GM18858 (cell line): ENCODE data around the gene SPATS2L.

ENCODE experiments used
- ATAC-seq: cut with Tn5 transposase; IDR thresholded peaks from one replicate; pipeline ENCODE4 v1.9.1; 2021; ENCODE audit not compliant: unreplicated experiment

Gene SPATS2L

DNA sequence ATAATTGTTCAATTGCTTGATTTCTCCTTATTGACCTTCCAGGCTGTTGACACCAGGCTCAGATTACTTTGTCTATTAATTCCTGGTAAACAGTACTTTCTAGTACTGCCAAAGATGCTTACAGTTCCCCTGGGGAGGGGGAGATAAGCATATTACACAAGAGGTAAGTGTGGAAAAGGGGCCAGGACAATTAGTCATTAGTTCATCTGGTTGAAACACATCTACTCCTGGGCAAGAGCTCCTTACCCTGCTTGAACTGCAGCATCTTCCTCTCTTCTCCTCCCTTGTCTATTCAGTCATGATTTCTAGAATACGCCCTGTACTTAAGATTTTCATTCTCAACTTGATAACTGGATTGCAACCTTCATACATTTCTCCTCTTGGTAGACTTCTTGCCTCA is 10.4 kb upstream of the SPATS2L start:
- ATAC-seq: no peak

GRCh38 chr2:200297100-200297499 is 9.4 kb upstream of the SPATS2L start:
- ATAC-seq: no peak

DNA sequence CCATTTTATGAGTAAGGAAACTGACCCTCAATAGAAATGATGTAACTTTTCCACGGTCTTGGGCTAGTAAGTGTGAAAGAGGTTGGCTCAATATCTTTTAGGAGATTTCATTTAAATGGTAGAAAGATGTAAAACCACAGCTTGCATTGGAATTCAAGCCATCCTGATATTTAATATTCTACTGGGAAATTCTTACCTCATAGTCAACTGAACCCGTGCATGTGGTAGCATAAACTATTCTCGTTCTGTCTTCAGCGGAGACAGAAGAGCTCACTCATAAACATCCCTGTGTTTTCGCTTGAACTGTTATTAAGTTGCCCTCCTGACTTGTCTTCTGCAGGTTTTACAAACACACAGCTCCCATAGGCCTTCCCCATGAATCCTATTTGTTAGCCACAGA is 8.5 kb upstream of the SPATS2L start:
- ATAC-seq: no peak

GRCh38 chr2:200298816-200299215 is 7.7 kb upstream of the SPATS2L start:
- ATAC-seq: no peak

- no peak for ATAC-seq
These were observed 6.4 kb upstream of the SPATS2L start for GRCh38 chr2:200300065-200300464.

DNA sequence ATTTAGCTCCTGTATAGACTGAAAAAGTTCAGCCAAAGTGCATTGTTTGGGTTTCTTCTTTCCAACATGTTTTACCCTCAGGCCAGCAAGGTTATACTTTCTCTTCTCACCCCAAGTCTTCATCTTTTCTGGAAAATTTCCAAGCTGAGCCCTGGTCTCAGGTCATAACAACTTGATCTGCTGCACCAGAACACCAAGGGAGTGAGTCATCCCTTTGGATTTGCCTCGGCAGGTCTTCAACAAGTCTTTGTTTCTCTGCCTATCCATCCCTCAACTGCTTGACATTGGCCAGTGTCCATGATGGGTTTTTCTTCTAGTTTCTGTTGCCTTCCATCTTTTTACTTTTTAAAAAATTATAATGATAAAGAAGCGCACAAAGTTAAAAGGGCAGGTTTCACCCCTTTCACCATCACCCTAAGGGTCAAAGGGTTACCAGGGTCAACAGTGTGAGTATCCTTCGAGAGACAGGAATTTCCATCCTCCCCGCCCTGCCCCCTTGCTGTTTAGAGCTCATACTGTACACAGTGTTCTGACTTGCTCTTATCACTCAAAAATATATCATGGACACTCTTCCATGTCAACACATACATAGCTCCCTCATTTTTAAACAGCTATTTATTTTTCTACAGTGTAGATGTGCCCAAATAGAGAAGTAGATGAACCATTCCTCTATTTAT is 5.7 kb upstream of the SPATS2L start:
- no peak for ATAC-seq

DNA sequence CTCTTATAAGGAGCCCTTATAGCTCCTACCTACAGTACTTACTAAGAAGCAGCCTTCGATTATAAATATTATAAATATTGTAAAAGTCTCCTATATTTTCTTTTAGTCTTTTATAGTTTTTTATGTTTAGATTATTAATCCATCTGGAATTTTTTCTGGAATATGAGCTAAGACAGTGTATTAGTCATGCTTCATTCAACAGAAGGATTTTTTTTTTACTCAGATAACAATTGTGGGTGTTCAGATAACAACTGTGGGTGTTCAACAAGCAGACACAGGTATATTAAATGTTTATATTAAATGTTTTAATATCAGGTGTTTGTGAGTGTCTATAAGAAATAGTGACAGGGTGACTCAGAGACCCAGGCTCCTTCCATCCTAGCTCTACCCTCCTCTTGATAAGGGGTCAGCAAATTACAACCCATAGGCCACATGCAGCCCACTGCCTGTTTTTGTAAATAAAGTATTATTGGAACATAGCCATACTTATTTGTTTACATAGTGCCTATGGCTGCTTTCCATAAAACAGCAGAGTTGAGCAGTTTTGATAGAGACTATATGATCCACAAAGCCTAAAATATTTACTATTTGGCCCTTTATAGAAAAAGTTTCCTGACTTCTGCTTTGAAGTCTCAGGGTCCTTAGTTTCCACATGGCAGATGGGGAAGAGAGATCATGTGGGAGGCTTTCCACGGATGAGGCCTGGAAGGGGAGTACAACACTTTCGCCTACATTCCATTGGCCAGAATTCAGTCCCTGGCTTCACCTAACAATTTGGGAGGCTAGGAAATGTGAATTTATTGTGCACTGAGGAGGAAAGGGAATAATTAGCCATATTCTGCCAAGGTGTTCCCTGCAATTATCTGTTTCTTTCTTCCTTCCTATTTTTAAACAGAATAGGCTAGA is 4.3 kb upstream of the SPATS2L start:
- ATAC-seq: no peak

GRCh38 chr2:200302940-200303727 is 3.4 kb upstream of the SPATS2L start:
- ATAC-seq: no peak

GRCh38 chr2:200305797-200306195 is 697 bp upstream of the SPATS2L start:
- no peak for ATAC-seq

DNA sequence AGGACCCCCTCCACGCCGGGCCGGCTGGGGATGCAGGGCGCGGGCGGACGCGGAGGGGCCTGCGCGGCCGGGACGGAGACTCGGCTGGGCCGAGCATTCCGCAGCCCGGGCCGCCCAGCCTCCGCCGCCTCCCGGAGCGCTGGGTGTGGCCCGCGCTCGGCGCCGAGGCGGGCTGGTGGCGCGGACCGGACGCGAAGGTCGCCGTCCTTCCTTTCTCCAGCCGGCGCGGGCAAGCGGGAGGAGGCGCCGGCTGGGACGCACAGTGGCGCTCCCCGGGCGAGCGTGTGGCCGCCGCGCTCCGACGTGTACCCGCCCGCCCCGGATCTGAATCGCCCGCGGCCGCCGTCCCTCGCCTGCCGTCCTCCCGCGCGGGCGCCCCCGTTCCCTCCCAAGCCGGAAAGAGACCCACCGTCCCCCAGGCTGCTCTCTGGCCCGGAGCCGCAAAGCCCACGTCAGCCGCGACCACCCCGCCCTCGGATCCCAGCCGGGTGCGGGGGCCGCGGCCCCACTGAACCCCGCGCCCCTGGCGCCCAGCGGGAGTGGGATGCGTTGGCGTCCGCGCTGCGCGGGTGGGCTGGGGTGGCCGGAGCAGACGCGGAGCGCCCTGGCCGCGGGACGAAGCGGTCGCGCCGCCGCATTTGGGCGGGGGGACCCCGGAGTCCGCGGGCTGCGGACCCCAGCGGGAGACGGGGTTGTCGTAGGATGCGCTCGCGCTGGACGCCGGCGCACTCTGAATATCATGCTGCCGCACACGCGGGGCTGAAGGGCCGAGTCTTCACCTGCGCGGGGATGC is 634 bp downstream of the SPATS2L start:
- ATAC-seq: peak; percentile 50

GRCh38 chr2:200307724-200308545 is 1.4 kb downstream of the SPATS2L start:
- no peak for ATAC-seq

DNA sequence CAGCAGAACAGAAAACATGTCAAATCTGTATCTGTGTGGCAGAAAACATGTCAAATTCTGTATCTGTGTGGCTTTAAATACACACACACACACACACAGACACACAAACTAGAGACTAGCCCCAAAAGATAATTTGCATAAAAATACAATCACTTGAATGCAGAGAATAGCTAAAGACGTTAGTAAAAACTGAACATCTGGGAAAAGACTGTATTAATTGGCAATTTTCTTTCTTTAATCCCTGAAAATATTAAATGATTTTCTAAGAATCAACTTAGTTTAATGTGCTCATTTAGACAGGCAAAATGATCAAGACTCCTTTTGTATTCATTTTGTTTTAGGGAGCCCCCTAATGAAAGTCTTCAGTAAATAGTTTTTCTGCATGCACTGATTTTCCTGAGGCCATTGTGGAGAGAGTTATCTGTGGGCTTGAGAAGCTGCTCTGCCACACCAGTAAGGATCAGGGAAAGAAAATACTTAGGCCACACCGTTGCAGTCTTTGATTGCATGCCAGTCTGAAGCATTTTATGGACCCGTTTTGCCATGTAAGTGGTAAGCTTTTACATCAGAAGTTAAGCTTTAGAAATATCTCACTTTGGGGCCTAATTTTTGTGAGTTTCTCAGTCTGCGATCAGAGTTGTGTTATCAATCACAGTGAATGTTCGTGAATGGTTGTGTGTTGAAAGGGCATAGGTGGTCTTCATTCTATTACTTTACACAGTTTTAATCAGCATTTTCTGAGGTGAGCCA is 2.2 kb downstream of the SPATS2L start:
- no peak for ATAC-seq

DNA sequence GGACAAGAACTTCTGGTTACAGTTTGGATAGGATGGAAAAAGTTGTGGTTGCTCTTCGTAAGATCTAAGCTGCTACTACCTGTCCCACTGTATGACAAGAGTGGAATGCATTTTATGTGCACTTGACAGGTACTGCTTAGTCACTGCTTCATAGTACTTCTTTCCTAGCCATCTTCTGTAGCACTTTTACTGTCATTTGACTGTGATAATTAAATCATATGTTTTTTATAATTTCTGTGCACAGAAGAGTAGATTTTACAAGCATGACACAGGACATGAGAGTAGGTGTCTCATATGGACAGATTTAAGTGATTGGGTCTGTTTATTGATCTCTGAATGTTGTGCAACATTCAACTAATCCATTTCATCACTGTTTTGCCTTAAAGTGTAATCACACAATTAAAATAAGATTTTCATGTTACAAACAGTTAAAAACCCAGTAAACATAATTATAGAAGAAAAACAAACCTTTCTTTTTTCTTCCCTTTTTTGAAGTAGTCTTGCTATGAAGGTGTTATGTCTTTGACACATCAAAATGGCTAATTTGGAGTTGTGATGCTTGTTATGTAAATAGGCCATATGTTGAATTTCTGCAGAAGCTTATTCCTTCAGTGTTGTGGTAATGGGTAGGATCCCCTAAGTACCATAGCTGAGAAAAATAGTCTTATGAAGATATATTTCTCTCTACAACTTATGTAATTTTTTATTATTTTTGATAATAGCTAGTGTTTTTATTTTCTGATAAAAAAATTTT is 3.0 kb downstream of the SPATS2L start:
- ATAC-seq: no peak

DNA sequence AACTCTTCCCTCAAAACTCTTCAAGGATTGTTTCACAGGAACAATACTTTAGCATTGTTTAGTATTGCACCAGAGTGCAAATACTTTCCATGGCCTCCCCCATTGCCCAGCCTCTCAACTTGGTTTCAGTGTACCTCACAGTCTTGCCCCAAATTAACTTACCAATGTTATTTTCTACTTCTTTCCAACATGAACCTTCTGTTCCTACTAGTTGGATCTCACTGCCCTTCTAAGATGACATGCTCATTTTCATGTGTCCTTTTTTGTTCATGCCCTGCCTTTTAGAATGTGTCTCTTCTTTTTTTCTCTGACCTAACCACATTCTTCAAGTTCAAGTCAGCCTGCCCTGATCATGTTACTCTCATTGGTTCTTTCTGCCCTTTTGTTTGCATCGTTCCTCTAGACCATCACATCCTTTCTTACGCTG is 4.1 kb downstream of the SPATS2L start:
- no peak for ATAC-seq

DNA sequence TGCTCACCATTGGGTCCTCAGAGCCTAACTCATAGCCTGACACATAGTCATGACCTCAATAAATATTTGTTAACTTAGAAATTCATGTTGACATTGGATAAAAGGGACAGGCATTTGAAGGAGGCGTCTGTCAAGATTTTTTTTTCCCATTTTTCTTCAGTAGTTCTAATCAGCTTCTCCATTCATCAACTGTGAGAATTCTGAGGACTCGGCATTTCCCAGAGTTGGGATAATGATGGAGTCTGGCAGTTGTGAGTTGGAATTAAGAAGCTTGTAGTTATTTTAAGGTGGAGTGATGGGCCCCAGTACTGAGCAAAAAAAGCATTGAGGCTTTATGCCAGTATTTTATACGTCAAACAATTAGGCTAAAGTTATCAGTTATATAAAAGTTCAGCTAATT is 4.6 kb downstream of the SPATS2L start:
- no peak for ATAC-seq

- ATAC-seq: no peak
These were observed 8.6 kb downstream of the SPATS2L start for GRCh38 chr2:200314976-200315567.

DNA sequence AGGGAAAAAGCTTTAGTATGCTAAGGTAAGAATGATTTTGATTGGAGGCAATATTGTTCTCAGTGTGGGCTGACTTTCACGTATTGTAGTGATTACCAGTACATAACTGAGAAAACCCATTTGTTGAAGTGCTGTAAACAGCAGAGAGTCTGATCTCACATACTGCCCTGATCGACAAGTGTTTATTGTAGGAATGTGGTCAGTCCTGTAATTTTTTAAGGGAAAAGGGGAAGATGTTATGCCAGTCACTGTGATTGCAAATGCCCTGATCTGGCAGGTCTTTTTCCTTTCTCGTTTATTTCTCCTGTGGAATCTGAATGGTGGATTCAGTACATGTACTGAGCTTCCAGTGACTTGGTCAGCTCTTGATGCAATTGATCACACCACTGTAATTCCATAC is 11.5 kb downstream of the SPATS2L start:
- no peak for ATAC-seq

GRCh38 chr2:200318940-200319435 is 12.5 kb downstream of the SPATS2L start:
- ATAC-seq: no peak
